Upper lobe of left lung (tissue), 6 donors: ENCODE measurements around the gene RPL34. TPM values are rescaled to one million over a fixed set of nuclear protein-coding genes. Genes with fewer than 3 reads are reported as not detected.

ENCODE experiments used
- ATAC-seq, 2 donors: fragments of 200-7000 bp; cut with Tn5 transposase; one replicate each; pipeline ENCODE4 v1.9.1; 2022; ENCODE audit warnings: mild to moderate bottlenecking in 2 of 2, moderate library complexity in 2 of 2; ENCODE audit not compliant: low FRiP score in 2 of 2
- DNase-seq, 2 donors: peaks; one replicate each; pipeline ENCODE4 v3.0.0-alpha.2; 2019 to 2020
- H3K27ac ChIP-seq, 4 donors: fragments of 200-600 bp; sonication (generic); one replicate each; pipeline ENCODE4 v1.5.1; 2016 to 2019
- H3K27me3 ChIP-seq, 4 donors: fragments of 200-600 bp; sonication (generic); one replicate each; pipeline ENCODE4 v1.5.1; 2017 to 2019
- H3K36me3 ChIP-seq, 4 donors: fragments of 200-600 bp; sonication (generic); one replicate each; pipeline ENCODE4 v1.5.1; 2016 to 2019
- H3K4me1 ChIP-seq, 4 donors: fragments of 200-600 bp; sonication (generic); one replicate each; pipeline ENCODE4 v1.5.1; 2018 to 2019
- H3K4me3 ChIP-seq, 4 donors: fragments of 200-600 bp; sonication (generic); one replicate each; pipeline ENCODE4 v1.5.1; 2017 to 2019; ENCODE audit warnings: mild to moderate bottlenecking in 2 of 4, moderate library complexity in 1 of 4
- H3K9me3 ChIP-seq, 4 donors: fragments of 200-600 bp; sonication (generic); one replicate each; pipeline ENCODE4 v1.5.1; 2018 to 2019
- EP300 ChIP-seq, 4 donors: sonication (generic); formaldehyde crosslinking; IDR thresholded peaks; one replicate each; pipeline ENCODE4 v1.5.1; 2017; ENCODE audit warnings: antibody characterized with exemption in 4 of 4, control low read depth in 2 of 4
- POLR2A ChIP-seq, 4 donors: fragments of 450-650 bp; IDR thresholded peaks; one replicate each; pipeline ENCODE4 v1.5.1; 2016 to 2017; ENCODE audit warnings: antibody characterized with exemption in 4 of 4, mild to moderate bottlenecking in 2 of 4
- POLR2AphosphoS5 ChIP-seq, 2 donors: sonication (generic); formaldehyde crosslinking; IDR thresholded peaks; one replicate each; pipeline ENCODE4 v1.5.1; 2017; ENCODE audit warnings: antibody characterized with exemption in 2 of 2
- WGBS, 2 donors: methylation state at CpG; one replicate each; pipeline ENCODE4 v1.1.5; 2017 to 2018; 5-methylcytosine and 5-hydroxymethylcytosine counted together
- total RNA-seq, 6 donors: library from RNA; depleted of rRNA in 4 of 6; stranded (reverse); fragments of >200 nt in 4 of 6; gene quantifications; one replicate each; pipeline versions ENCODE4 v1.1.0 to v1.2.1, GENCODE V29; 2016 to 2021
- TF ChIP-seq, protein P1 (sequence below), 6 experiments: fragments of 450-650 bp in 4 of 6; fragments of 200-600 bp in 2 of 6; sonication (generic) in 2 of 6; IDR thresholded peaks; one replicate each; pipeline ENCODE4 v1.5.1; 2016 to 2019; ENCODE audit warnings: antibody characterized with exemption in 6 of 6
- donor health status: DM: no; HTN: no; CAD: no; lungs with moderate emphysema.
- donor health status: DM: no; HTN: yes; CAD: no; lungs with severe emphysema.

RPL34 gene
- total RNA-seq, 6 donors from 2014 or later = 181 to 1,016 (median 526) TPM

DNA sequence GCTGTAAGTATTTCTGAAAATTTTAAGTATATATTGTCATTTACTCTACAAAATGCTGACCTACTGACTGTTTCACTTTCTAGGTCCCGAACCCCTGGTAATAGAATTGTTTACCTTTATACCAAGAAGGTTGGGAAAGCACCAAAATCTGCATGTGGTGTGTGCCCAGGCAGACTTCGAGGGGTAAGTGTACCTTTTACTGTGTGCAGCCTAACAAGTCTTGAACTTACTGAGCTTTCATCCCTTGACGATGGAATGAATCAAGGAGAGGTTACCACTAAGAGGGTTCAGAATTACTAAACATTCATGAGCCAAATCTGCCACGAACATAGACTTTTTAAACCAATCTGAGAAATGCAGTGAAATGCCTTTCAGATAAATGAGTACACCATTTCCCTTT, 1.6 kb downstream of the RPL34 start:
- peaks cover 20 to 38% (median 29%) of the 10 kb centered on the region in 4 donors for H3K4me1 ChIP-seq
- peak overlapping the region in 1 of 4 donors; percentile 74 for H3K4me3 ChIP-seq
- ATAC-seq (no peak), DNase-seq (no peak)
- TF ChIP-seq POLR2A (IDR thresholded peaks at IDR 0.05) (no peak), EP300 (IDR thresholded peaks at IDR 0.05) (no peak), POLR2AphosphoS5 (IDR thresholded peaks at IDR 0.05) (no peak)
- TF ChIP-seq, protein P1, sequence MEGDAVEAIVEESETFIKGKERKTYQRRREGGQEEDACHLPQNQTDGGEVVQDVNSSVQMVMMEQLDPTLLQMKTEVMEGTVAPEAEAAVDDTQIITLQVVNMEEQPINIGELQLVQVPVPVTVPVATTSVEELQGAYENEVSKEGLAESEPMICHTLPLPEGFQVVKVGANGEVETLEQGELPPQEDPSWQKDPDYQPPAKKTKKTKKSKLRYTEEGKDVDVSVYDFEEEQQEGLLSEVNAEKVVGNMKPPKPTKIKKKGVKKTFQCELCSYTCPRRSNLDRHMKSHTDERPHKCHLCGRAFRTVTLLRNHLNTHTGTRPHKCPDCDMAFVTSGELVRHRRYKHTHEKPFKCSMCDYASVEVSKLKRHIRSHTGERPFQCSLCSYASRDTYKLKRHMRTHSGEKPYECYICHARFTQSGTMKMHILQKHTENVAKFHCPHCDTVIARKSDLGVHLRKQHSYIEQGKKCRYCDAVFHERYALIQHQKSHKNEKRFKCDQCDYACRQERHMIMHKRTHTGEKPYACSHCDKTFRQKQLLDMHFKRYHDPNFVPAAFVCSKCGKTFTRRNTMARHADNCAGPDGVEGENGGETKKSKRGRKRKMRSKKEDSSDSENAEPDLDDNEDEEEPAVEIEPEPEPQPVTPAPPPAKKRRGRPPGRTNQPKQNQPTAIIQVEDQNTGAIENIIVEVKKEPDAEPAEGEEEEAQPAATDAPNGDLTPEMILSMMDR (IDR thresholded peaks at IDR 0.05) = no peak
- H3K27ac ChIP-seq = no peak overlapping the region
- H3K36me3 ChIP-seq = peaks cover 23 to 52% (median 49%) of the 10 kb centered on the region in 4 donors
- WGBS, 2 donors = 89 to 93% methylated on average over 4 of the region's 4 CpGs
- no peaks in the 10 kb centered on the region for H3K27me3 ChIP-seq
- H3K9me3 ChIP-seq = no peaks in the 10 kb centered on the region

DNA sequence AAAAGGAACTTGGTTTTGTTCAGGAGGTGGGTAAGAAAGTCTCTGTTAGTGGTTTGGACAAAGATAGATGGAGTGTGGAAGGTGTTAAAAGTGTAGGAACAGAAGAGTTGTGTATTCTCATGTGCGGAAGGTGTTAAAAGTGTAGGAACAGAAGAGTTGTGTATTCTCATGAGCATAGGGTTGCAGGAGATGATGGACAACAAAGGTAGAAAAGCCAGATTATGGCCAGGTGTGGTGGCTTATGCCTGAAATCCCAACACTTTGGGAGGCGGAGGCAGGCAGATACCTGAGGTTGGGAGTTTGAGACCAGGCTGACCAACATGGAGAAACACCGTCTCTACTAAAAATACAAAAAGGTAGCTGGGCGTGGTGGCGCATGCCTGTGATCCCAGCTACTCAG, 2.5 kb downstream of the RPL34 start:
- no peaks in the 10 kb centered on the region for H3K9me3 ChIP-seq
- ATAC-seq (no peak), DNase-seq (no peak)
- TF ChIP-seq POLR2AphosphoS5 (IDR thresholded peaks at IDR 0.05) (no peak), POLR2A (IDR thresholded peaks at IDR 0.05) (no peak), EP300 (IDR thresholded peaks at IDR 0.05) (no peak)
- TF ChIP-seq, protein P1 (IDR thresholded peaks at IDR 0.05) = no peak
- peaks cover 24 to 60% (median 56%) of the 10 kb centered on the region in 4 donors for H3K36me3 ChIP-seq
- H3K4me3 ChIP-seq = no peak overlapping the region
- WGBS, 2 donors = 92 to 98% methylated on average over 5 of the region's 5 CpGs
- H3K27ac ChIP-seq = no peak overlapping the region
- H3K4me1 ChIP-seq = peaks cover 20 to 38% (median 29%) of the 10 kb centered on the region in 4 donors
- no peaks in the 10 kb centered on the region for H3K27me3 ChIP-seq

DNA sequence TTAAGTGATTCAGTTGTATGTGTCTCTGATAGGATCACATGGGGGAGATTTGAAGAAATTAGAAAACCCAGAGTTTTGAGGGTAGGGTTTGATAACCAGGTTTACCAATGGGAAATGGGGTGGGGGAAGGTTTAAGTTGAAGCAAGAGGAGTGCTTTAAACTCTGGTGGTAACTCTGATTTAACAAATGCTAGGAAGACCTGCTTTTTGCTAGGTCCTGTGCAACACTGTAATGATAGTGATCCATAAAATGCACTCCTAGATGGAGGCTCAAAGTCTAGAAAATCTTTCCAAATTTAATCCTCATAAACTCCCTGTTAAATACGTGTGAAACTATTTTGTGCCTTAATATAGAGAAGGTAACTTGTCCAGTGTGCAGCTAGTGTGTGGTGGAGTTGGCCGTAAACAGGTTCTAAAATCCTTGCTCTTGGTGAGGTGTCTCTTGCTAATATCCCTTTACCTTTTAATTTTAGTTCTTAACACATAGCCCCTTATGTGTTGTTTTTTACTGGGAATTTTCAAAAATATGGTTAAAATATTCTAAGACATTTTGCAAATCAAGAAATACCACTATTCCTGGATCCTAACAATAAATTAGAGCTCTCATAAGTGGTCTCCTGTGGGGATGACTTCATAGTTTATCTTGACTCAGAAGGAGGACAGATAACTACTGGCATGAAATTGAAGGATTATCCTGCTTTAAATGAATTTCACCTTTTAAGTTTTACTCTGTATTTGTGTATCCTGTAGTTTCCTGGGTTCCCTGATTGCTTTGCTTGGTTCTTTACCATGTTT, 4.1 kb downstream of the RPL34 start:
- DNase-seq (no peak), ATAC-seq (no peak)
- TF ChIP-seq EP300 (IDR thresholded peaks at IDR 0.05) (no peak), POLR2AphosphoS5 (IDR thresholded peaks at IDR 0.05) (no peak), POLR2A (IDR thresholded peaks at IDR 0.05) (no peak)
- TF ChIP-seq, protein P1 (IDR thresholded peaks at IDR 0.05) = no peak
- Histone ChIP-seq H3K27ac (no peak overlapping the region), H3K27me3 (no peaks in the 10 kb centered on the region), H3K36me3 (peaks cover 24 to 77% (median 66%) of the 10 kb centered on the region in 4 donors), H3K4me1 (peaks cover 18 to 34% (median 27%) of the 10 kb centered on the region in 4 donors), H3K9me3 (no peaks in the 10 kb centered on the region), H3K4me3 (no peak overlapping the region)
- WGBS, 2 donors = 74 to 80% methylated on average over 2 of the region's 2 CpGs

DNA sequence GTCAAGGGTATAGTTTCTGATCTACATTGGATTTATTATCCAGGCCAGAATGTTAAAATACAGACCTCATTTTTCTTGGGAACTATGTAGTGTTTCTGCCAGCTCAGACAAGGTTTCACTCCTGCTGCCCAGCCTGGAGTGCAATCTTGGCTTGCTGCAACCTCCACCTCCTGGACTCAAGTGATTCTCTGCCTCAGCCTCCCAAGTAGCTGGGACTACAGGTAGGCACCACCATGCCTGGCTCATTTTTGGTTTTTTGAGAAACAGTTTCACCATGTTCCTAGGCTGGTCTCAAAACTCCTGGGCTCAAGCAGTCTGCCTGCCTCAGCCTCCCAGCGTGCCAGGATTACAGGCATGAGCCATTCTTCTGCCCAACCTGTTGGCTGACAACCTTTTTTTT, 5.7 kb downstream of the RPL34 start:
- DNase-seq (no peak), ATAC-seq (no peak)
- peaks cover 27 to 91% (median 79%) of the 10 kb centered on the region in 4 donors for H3K36me3 ChIP-seq
- no peak overlapping the region for H3K27ac ChIP-seq
- H3K4me3 ChIP-seq = no peak overlapping the region
- 100% methylated on average over 1 of the region's 1 CpG for whole genome bisulfite sequencing, 2 donors
- no peak for TF ChIP-seq EP300 (IDR thresholded peaks at IDR 0.05)
- peaks cover 14 to 25% (median 22%) of the 10 kb centered on the region in 4 donors for H3K4me1 ChIP-seq
- H3K9me3 ChIP-seq = no peaks in the 10 kb centered on the region
- H3K27me3 ChIP-seq = no peaks in the 10 kb centered on the region

DNA sequence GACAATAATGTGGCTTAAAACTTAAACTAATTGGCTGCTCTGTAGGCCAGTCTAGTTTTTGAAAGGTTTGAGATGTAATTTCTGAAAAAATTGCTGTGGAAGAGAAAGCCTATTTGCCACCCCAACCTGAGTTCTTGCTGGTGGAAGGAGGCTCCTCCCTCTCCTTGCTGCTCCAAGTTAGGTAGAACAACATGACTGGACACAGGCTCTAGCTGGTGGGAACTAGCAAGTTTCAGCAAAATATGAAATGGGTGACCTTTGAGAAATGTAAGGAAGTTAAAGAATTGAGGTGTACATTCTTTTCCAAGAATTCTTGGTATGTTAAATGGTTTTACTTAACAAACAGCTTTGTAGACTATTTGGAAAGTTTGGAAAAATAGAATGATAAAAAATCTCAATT, 8.0 kb downstream of the RPL34 start:
- DNase-seq (no peak), ATAC-seq (no peak)
- Histone ChIP-seq H3K9me3 (no peaks in the 10 kb centered on the region), H3K4me3 (no peak overlapping the region), H3K27me3 (no peaks in the 10 kb centered on the region), H3K36me3 (peaks cover 24 to 97% (median 83%) of the 10 kb centered on the region in 4 donors), H3K27ac (no peak overlapping the region), H3K4me1 (peaks cover 0 to 3% (median 2%) of the 10 kb centered on the region in 4 donors)
- TF ChIP-seq EP300 (IDR thresholded peaks at IDR 0.05) = no peak
- TF ChIP-seq, protein P1 (IDR thresholded peaks at IDR 0.05) = no peak
- TF ChIP-seq POLR2AphosphoS5 (IDR thresholded peaks at IDR 0.05) = no peak
